IMR-90 (cell line): ENCODE measurements around the gene DOCK2. TPM values are rescaled to one million over a fixed set of nuclear protein-coding genes. Genes with fewer than 3 reads are reported as not detected.
A peak's percentile ranks its signal among the peaks of the same experiment; 100 is the strongest.

Experiments used
- ATAC-seq: fragments of 200-7000 bp; cut with Tn5 transposase; 2 replicates; pipeline ENCODE4 v1.9.1; 2020; ENCODE audit warnings: low read depth, mild to moderate bottlenecking, moderate library complexity
- BruUV-seq: library from RNA; stranded (reverse); fragments of 400-500 nt; replicated peaks from 2 replicates; lab custom pipeline; 2021; lab: Mats Ljungman, UMichigan
- CTCF ChIA-PET: fragments of 300-600 bp; formaldehyde crosslinking; extraction: SDS; loops from one replicate; lab custom pipeline; 2021; ENCODE audit warnings: antibody characterized with exemption; lab: Yijun Ruan, JAX
- POLR2A ChIA-PET: fragments of 300-600 bp; sonication (Branson Sonifier 250); formaldehyde crosslinking; loops from one replicate; lab custom pipeline; 2022; ENCODE audit warnings: antibody characterized with exemption; ENCODE audit not compliant: unreplicated experiment; lab: Charles Lee
- DNase-seq: peaks from one replicate; pipeline ENCODE4 v3.0.0; 2013
- H2AFZ ChIP-seq: replicated peaks from 2 replicates; pipeline ENCODE3; 2013; ENCODE audit warnings: low read length, mild to moderate bottlenecking; ENCODE audit not compliant: poor library complexity
- H2AK5ac ChIP-seq: 2 replicates; pipeline ENCODE4 v1.6.1; 2013; ENCODE audit warnings: low read depth, low read length, inconsistent platforms
- H2AK9ac ChIP-seq: replicated peaks from 2 replicates; pipeline ENCODE3; 2013; ENCODE audit warnings: mild to moderate bottlenecking, low read depth, low read length, moderate library complexity; ENCODE audit not compliant: poor library complexity
- H2BK120ac ChIP-seq: 2 replicates; pipeline ENCODE4 v1.6.1; 2013; ENCODE audit warnings: low read depth, low read length, inconsistent platforms
- H2BK15ac ChIP-seq: 3 replicates; pipeline ENCODE4 v1.6.1; 2013; ENCODE audit warnings: low read depth, low read length, inconsistent platforms
- H2BK20ac ChIP-seq: 2 replicates; pipeline ENCODE4 v1.6.1; 2013; ENCODE audit warnings: low read depth, mild to moderate bottlenecking, inconsistent platforms, low read length, moderate library complexity
- H2BK5ac ChIP-seq: 2 replicates; pipeline ENCODE4 v1.6.1; 2013; ENCODE audit warnings: mild to moderate bottlenecking, low read depth, low read length, inconsistent platforms; ENCODE audit not compliant: poor library complexity, severe bottlenecking
- H3K14ac ChIP-seq: replicated peaks from 2 replicates; pipeline ENCODE4 v1.6.1; 2013; ENCODE audit warnings: low read depth, low read length, inconsistent platforms
- H3K18ac ChIP-seq: 2 replicates; pipeline ENCODE4 v1.6.1; 2013; ENCODE audit warnings: low read depth, low read length, control low read depth
- H3K23ac ChIP-seq: 2 replicates; pipeline ENCODE4 v1.6.1; 2013; ENCODE audit warnings: low read depth, low read length, inconsistent platforms
- H3K27ac ChIP-seq: 2 replicates; pipeline ENCODE4 v1.5.1; 2013; ENCODE audit warnings: mild to moderate bottlenecking, control low read depth, low read length; ENCODE audit not compliant: insufficient read depth
- H3K27me3 ChIP-seq: 2 replicates; pipeline ENCODE4 v1.6.1; 2013; ENCODE audit warnings: low read length; ENCODE audit not compliant: control insufficient read depth, insufficient read depth
- H3K36me3 ChIP-seq: 2 replicates; pipeline ENCODE4 v1.6.1; 2013; ENCODE audit warnings: low read length, mixed read lengths; ENCODE audit not compliant: control insufficient read depth, insufficient read depth
- H3K4ac ChIP-seq: 2 replicates; pipeline ENCODE4 v1.6.1; 2013; ENCODE audit warnings: low read depth, low read length, inconsistent platforms
- H3K4me1 ChIP-seq: 2 replicates; pipeline ENCODE4 v1.6.1; 2013; ENCODE audit warnings: low read length, mixed read lengths; ENCODE audit not compliant: control insufficient read depth, insufficient read depth
- H3K4me2 ChIP-seq: 2 replicates; pipeline ENCODE4 v1.6.1; 2013; ENCODE audit warnings: low read depth, mild to moderate bottlenecking, control low read depth, low read length, moderate library complexity
- H3K4me3 ChIP-seq: 2 replicates; pipeline ENCODE4 v1.5.1; 2013; ENCODE audit warnings: low read depth, mild to moderate bottlenecking, control low read depth, low read length, moderate library complexity; ENCODE audit not compliant: insufficient read depth
- H3K56ac ChIP-seq: 2 replicates; pipeline ENCODE4 v1.6.1; 2013; ENCODE audit warnings: low read length, inconsistent platforms; ENCODE audit not compliant: insufficient read depth; ENCODE audit errors: extremely low read depth
- H3K79me1 ChIP-seq, 2 experiments: 2 replicates each; pipeline ENCODE4 v1.6.1; 2013; ENCODE audit warnings: low read length in 2 of 2, inconsistent platforms in 1 of 2, low read depth in 1 of 2
- H3K9ac ChIP-seq: 2 replicates; pipeline ENCODE4 v1.6.1; 2013; ENCODE audit warnings: low read depth, low read length, control low read depth
- H3K9me1 ChIP-seq: 2 replicates; pipeline ENCODE4 v1.6.1; 2013; ENCODE audit warnings: low read length, inconsistent platforms; ENCODE audit not compliant: insufficient read depth
- H3K9me3 ChIP-seq: 2 replicates; pipeline ENCODE4 v1.6.1; 2013; ENCODE audit warnings: low read length; ENCODE audit not compliant: control insufficient read depth, insufficient read depth
- H4K20me1 ChIP-seq: 2 replicates; pipeline ENCODE4 v1.6.1; 2013; ENCODE audit warnings: low read length, inconsistent platforms; ENCODE audit not compliant: insufficient read depth
- H4K5ac ChIP-seq: 2 replicates; pipeline ENCODE4 v1.6.1; 2013; ENCODE audit warnings: mild to moderate bottlenecking, low read depth, low read length, control low read depth
- H4K8ac ChIP-seq, 2 experiments: 2 replicates each; pipeline ENCODE4 v1.6.1; 2013; ENCODE audit warnings: low read depth in 2 of 2, low read length in 2 of 2, control low read depth in 1 of 2, inconsistent platforms in 1 of 2
- H4K91ac ChIP-seq: 2 replicates; pipeline ENCODE4 v1.6.1; 2013; ENCODE audit warnings: low read depth, low read length, inconsistent platforms; ENCODE audit not compliant: insufficient read depth
- CEBPB ChIP-seq: IDR thresholded peaks from 2 replicates; pipeline ENCODE4 v1.6.1; 2012; ENCODE audit warnings: low read depth, low read length, improper control_type of control experiment
- CHD1 ChIP-seq: IDR thresholded peaks from 2 replicates; pipeline ENCODE4 v1.6.1; 2012; ENCODE audit warnings: low read depth, low read length, improper control_type of control experiment
- MAFK ChIP-seq: IDR thresholded peaks from 2 replicates; pipeline ENCODE4 v1.6.1; 2012; ENCODE audit warnings: low read depth, low read length, improper control_type of control experiment
- MAZ ChIP-seq: IDR thresholded peaks from 2 replicates; pipeline ENCODE4 v1.6.1; 2012; ENCODE audit warnings: low read depth, mild to moderate bottlenecking, low read length, improper control_type of control experiment, moderate library complexity, borderline replicate concordance
- NFE2L2 ChIP-seq: fragments of 150-350 bp; IDR thresholded peaks from 2 replicates; pipeline ENCODE4 v1.6.1; 2016; ENCODE audit warnings: low read depth, mild to moderate bottlenecking, low read length
- RCOR1 ChIP-seq: IDR thresholded peaks from 2 replicates; pipeline ENCODE4 v1.6.1; 2012; ENCODE audit warnings: mild to moderate bottlenecking, low read length, improper control_type of control experiment; ENCODE audit not compliant: insufficient replicate concordance
- SMC3 ChIP-seq: fragments of 150-350 bp; IDR thresholded peaks from 2 replicates; pipeline ENCODE4 v1.6.1; 2016; ENCODE audit warnings: low read depth, mild to moderate bottlenecking, antibody characterized with exemption, low read length, moderate library complexity
- dilution Hi-C: fragments of 300-500 bp; cut with HindIII; formaldehyde crosslinking; loops from one replicate; pipeline ENCODE4 v1.14.3; 2018; ENCODE audit warnings: low sequenced_read_pairs; ENCODE audit not compliant: unreplicated experiment
- in situ Hi-C: fragments of 300-500 bp; cut with MboI; formaldehyde crosslinking; loops from 3 replicates; pipeline ENCODE4 v1.14.3; 2019; ENCODE audit warnings: low sequenced_read_pairs, inconsistent platforms, mixed read lengths
- intact Hi-C: fragments of 100-400 bp; cut with micrococcal nuclease; formaldehyde crosslinking; loops from 2 replicates; pipeline ENCODE4 v1.10.0; 2022
- polyA plus RNA-seq, 3 experiments: library from polyadenylated mRNA; depleted of rRNA; stranded (reverse); fragments of >200 nt; gene quantifications; 2 replicates each; pipeline ENCODE4 v1.2.3, GENCODE V29; 2012; ENCODE audit warnings: low replicate concordance in 1 of 3
- total RNA-seq: library from RNA; depleted of rRNA; stranded (reverse); fragments of >200 nt; gene quantifications from 2 replicates; pipeline ENCODE4 v1.2.3, GENCODE V29; 2012
- TF ChIP-seq, protein P1 (sequence below): fragments of 150-350 bp; IDR thresholded peaks from 2 replicates; pipeline ENCODE4 v1.6.1; 2016; ENCODE audit warnings: low read depth, mild to moderate bottlenecking, low read length, moderate library complexity, borderline replicate concordance

The DOCK2 gene
- total and polyA plus RNA-seq, 2 of the 4 experiments (the other 2 are of a cell fraction) = 0.72 to 3.0 TPM

DNA sequence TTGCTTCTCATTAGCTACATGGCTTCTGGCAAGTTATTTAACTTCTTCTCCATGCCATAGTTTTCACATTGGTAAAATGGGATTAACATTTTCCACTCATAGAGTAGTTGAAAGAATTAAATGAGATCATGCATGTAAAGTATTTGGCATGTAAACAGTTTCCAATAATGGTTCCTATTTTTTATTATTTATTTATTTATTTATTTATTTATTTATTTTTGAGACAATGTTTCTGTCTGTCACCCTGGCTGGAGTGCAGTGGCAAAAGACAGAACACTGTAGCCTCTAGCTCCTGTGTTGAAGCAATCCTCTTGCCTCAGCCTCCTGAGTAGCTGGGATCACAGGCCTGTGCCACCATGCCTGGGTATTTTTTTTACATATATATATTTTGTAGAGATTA lies 117.7 kb downstream of the DOCK2 start:
- 0 out of 2 replicates have a peak overlapping the region, but pooled peaks have one; percentile 13 for H2BK120ac ChIP-seq
- H2AFZ ChIP-seq = no peak overlapping the region
- no peaks in the 10 kb centered on the region for H4K20me1 ChIP-seq
- dilution Hi-C loops = no loop called here
- 0 out of 2 replicates have a peak overlapping the region, but pooled peaks have one; percentile 63 for H3K18ac ChIP-seq
- peak overlapping the region; percentile 59; the same call in 1 of the 2 replicates for H2AK5ac ChIP-seq
- no peak overlapping the region for H2BK5ac ChIP-seq
- no TSS peak for BruUV-seq
- H3K4me3 ChIP-seq = no peak overlapping the region
- peak overlapping the region; percentile 25; the same call in 1 of the 2 replicates for H2BK20ac ChIP-seq
- no peak overlapping the region for H4K5ac ChIP-seq
- H3K9me3 ChIP-seq = no peaks in the 10 kb centered on the region
- no peak overlapping the region for H3K14ac ChIP-seq
- H3K9ac ChIP-seq = no peak overlapping the region
- POLR2A ChIA-PET = no interaction called here
- no peak overlapping the region; the same call in 1 of the 2 replicates for H3K27ac ChIP-seq
- CTCF ChIA-PET = interaction anchor here (0.7 kb wide), 1 partner anchor 31 kb away, joined by 3 read pairs; no protein-coding TSS in a partner anchor
- H2BK15ac ChIP-seq = peak overlapping the region; percentile 17; the same call in 1 of the 3 replicates
- H3K4ac ChIP-seq = no peak overlapping the region
- no peak overlapping the region for H3K4me2 ChIP-seq
- ATAC-seq (no peak), DNase-seq (no peak)
- in situ Hi-C loops = no loop called here
- H3K56ac ChIP-seq = no peak overlapping the region
- H4K8ac ChIP-seq = no peak overlapping the region; a peak in 1 of 4 replicates
- H4K91ac ChIP-seq = no peak overlapping the region
- no peak overlapping the region for H3K23ac ChIP-seq
- H3K79me1 ChIP-seq = no peaks in the 10 kb centered on the region
- H3K9me1 ChIP-seq = peaks cover 2% of the 10 kb centered on the region; the same call in 1 of the 2 replicates
- no peak for TF ChIP-seq MAZ
- TF ChIP-seq, protein P1, sequence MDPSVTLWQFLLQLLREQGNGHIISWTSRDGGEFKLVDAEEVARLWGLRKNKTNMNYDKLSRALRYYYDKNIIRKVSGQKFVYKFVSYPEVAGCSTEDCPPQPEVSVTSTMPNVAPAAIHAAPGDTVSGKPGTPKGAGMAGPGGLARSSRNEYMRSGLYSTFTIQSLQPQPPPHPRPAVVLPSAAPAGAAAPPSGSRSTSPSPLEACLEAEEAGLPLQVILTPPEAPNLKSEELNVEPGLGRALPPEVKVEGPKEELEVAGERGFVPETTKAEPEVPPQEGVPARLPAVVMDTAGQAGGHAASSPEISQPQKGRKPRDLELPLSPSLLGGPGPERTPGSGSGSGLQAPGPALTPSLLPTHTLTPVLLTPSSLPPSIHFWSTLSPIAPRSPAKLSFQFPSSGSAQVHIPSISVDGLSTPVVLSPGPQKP = no peak
- TF ChIP-seq RCOR1 = no peak
- TF ChIP-seq NFE2L2 = no peak
- TF ChIP-seq CHD1 = no peak
- no peak for TF ChIP-seq SMC3
- no peak for TF ChIP-seq MAFK
- TF ChIP-seq CEBPB = no peak
- H3K4me1 ChIP-seq = peaks cover 6% of the 10 kb centered on the region; the same call in 1 of the 2 replicates
- no peaks in the 10 kb centered on the region for H3K27me3 ChIP-seq
- H3K36me3 ChIP-seq = no peaks in the 10 kb centered on the region
- no peak overlapping the region for H2AK9ac ChIP-seq
- intact Hi-C loops = no loop called here
